GM12878 (cell line): ENCODE results near the gene RAD51B. TPM values are rescaled to one million over a fixed set of nuclear protein-coding genes. Genes with fewer than 3 reads are reported as not detected.

Experiments
- CEBPB ChIP-seq, 2 experiments: fragments of 150-350 bp in 1 of 2; IDR thresholded peaks; 2 replicates each; pipeline ENCODE4 v1.6.1; 2012 to 2014; ENCODE audit warnings: low read depth in 2 of 2, low read length in 2 of 2, borderline replicate concordance in 1 of 2, inconsistent platforms in 1 of 2
- EZH2 ChIP-seq: IDR thresholded peaks from 2 replicates; pipeline ENCODE4 v1.6.1; 2012; ENCODE audit warnings: low read depth, mild to moderate bottlenecking, control low read depth, inconsistent platforms, low read length, borderline replicate concordance; ENCODE audit not compliant: control insufficient read depth
- MTA2 ChIP-seq: fragments of 450-650 bp; IDR thresholded peaks from 2 replicates; pipeline ENCODE4 v1.6.1; 2016; ENCODE audit warnings: low read depth, mild to moderate bottlenecking, moderate library complexity
- PAX8 ChIP-seq: fragments of 450-650 bp; IDR thresholded peaks from 2 replicates; pipeline ENCODE4 v1.6.1; 2017; ENCODE audit warnings: mild to moderate bottlenecking, moderate library complexity
- POU2F2 ChIP-seq: IDR thresholded peaks from 3 replicates; pipeline ENCODE4 v1.6.1; 2011; ENCODE audit warnings: low read depth, mild to moderate bottlenecking, low read length, borderline replicate concordance
- polyA plus RNA-seq, 11 experiments: library from polyadenylated mRNA; depleted of rRNA in 4 of 11; unstranded in 6 of 11; stranded (reverse) in 5 of 11; fragments of >200 nt; fragmentation: Nextera tagmentation in 4 of 11; fragmentation: Illumina TruSeq in 1 of 11; extraction: Ambion mirVana in 4 of 11; extraction: Trizol in 1 of 11; gene quantifications; 1 replicate in 1 of 11; 2 replicates in 10 of 11; pipeline versions ENCODE4 v1.2.1 to v1.2.3, GENCODE V29; 2011 to 2016; ENCODE audit warnings: inconsistent platforms in 2 of 11, missing spikeins in 2 of 11, low read depth in 1 of 11
- total RNA-seq, 4 experiments: library from RNA; depleted of rRNA in 3 of 4; stranded (reverse); fragments of >200 nt in 3 of 4; fragmentation: Illumina TruSeq in 1 of 4; extraction: Trizol in 1 of 4; gene quantifications; 2 replicates each; pipeline versions ENCODE4 v1.2.1 to v1.2.3, GENCODE V29; 2013 to 2021
- TF ChIP-seq, protein P1 (sequence below): fragments of 450-650 bp; IDR thresholded peaks from 2 replicates; pipeline ENCODE4 v1.6.1; 2017; ENCODE audit warnings: mild to moderate bottlenecking, moderate library complexity
- TF ChIP-seq, protein P2 (sequence below): IDR thresholded peaks from 2 replicates; pipeline ENCODE4 v1.6.1; 2012; ENCODE audit warnings: low read depth, low read length, improper control_type of control experiment

RAD51B gene
- total and polyA plus RNA-seq, 10 of the 15 experiments (the other 5 are each of a cell fraction or from before 2014, with no cell fraction given): 9.8 to 26.8 (median 21.3) TPM

DNA sequence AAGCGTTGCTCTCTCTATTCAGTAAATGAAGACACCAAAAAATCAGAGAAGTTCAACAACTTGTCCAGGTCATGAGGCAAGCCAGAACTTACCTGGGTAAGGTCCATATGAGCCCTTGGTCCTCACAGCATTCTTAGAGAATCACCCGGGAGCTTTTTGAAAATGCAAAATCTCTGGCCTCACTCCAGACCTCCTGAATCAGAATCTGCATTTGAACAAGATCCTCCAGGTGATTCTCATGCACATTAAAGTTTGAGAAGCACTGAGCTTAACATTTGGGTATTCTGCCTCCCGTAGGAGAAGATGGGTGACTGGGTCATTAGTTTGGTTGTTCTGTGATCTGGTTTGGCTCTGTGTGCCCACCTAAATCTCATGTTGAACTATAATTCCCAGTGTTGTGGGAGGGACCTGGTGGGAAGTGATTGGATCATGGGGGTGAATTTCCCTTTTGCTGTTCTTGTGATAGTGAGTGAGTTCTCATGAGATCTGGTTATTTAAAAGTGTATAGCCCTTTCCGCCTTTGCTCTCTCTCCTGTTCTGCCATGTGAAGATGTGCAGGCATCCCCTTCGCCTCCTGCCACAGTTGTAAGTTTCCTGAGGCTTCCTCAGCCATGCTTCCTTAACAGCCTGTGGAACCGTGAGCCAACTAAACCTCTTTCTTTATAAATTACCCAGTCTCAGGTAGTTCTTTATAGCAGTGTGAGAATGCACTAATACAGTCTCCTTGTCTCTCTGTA, 221.2 kb downstream of the RAD51B start (continued):
- TF ChIP-seq, protein P1, sequence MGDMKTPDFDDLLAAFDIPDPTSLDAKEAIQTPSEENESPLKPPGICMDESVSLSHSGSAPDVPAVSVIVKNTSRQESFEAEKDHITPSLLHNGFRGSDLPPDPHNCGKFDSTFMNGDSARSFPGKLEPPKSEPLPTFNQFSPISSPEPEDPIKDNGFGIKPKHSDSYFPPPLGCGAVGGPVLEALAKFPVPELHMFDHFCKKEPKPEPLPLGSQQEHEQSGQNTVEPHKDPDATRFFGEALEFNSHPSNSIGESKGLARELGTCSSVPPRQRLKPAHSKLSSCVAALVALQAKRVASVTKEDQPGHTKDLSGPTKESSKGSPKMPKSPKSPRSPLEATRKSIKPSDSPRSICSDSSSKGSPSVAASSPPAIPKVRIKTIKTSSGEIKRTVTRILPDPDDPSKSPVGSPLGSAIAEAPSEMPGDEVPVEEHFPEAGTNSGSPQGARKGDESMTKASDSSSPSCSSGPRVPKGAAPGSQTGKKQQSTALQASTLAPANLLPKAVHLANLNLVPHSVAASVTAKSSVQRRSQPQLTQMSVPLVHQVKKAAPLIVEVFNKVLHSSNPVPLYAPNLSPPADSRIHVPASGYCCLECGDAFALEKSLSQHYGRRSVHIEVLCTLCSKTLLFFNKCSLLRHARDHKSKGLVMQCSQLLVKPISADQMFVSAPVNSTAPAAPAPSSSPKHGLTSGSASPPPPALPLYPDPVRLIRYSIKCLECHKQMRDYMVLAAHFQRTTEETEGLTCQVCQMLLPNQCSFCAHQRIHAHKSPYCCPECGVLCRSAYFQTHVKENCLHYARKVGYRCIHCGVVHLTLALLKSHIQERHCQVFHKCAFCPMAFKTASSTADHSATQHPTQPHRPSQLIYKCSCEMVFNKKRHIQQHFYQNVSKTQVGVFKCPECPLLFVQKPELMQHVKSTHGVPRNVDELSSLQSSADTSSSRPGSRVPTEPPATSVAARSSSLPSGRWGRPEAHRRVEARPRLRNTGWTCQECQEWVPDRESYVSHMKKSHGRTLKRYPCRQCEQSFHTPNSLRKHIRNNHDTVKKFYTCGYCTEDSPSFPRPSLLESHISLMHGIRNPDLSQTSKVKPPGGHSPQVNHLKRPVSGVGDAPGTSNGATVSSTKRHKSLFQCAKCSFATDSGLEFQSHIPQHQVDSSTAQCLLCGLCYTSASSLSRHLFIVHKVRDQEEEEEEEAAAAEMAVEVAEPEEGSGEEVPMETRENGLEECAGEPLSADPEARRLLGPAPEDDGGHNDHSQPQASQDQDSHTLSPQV: no peak
- TF ChIP-seq PAX8: no peak
- TF ChIP-seq MTA2: no peak
- TF ChIP-seq POU2F2: no peak
- TF ChIP-seq, protein P2, sequence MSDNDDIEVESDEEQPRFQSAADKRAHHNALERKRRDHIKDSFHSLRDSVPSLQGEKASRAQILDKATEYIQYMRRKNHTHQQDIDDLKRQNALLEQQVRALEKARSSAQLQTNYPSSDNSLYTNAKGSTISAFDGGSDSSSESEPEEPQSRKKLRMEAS: no peak
- TF ChIP-seq CEBPB (IDR thresholded peaks at IDR 0.05; ENCODE audit: borderline replicate concordance in 1 of 2, low read depth in 2 of 2, low read length in 2 of 2): no peak
- no peak for TF ChIP-seq EZH2
